HL-60 (cell line): ENCODE data around the gene FBH1.

Experiments
- GABPA ChIP-seq: IDR thresholded peaks from 2 replicates; pipeline ENCODE4 v1.6.1; 2012; ENCODE audit warnings: low read depth
- POLR2AphosphoS5 ChIP-seq: IDR thresholded peaks from 2 replicates; pipeline ENCODE4 v1.6.1; 2012; ENCODE audit warnings: low read depth
- TF ChIP-seq, protein P1 (sequence below): IDR thresholded peaks from one replicate; pipeline ENCODE4 v1.5.1; 2011; ENCODE audit warnings: low read length, control low read depth, inconsistent platforms; ENCODE audit not compliant: insufficient read depth
- TF ChIP-seq, protein P2 (sequence below): IDR thresholded peaks from 2 replicates; pipeline ENCODE4 v1.6.1; 2012; ENCODE audit warnings: low read depth; ENCODE audit not compliant: insufficient replicate concordance

DNA sequence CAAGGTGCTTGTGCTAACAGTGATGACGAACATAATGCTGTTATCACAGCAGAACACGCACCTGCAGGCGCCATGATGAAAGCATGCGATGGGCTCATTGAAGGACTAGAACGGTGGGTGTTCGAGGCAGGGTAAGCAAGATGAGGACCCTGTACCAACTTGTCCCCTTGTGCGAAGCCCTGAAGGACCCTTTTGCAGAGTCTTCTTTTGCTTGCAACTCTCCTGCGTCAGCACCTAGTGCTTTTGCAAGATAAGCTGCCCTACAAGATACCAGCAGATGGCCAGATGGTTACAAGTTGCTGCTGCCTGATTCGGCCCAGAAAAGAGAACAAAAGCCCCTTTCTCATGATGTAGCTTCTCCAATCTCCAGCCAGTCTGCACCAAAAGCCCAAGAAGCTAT lies 91.5 kb downstream of the FBH1 start:
- TF ChIP-seq, protein P1, sequence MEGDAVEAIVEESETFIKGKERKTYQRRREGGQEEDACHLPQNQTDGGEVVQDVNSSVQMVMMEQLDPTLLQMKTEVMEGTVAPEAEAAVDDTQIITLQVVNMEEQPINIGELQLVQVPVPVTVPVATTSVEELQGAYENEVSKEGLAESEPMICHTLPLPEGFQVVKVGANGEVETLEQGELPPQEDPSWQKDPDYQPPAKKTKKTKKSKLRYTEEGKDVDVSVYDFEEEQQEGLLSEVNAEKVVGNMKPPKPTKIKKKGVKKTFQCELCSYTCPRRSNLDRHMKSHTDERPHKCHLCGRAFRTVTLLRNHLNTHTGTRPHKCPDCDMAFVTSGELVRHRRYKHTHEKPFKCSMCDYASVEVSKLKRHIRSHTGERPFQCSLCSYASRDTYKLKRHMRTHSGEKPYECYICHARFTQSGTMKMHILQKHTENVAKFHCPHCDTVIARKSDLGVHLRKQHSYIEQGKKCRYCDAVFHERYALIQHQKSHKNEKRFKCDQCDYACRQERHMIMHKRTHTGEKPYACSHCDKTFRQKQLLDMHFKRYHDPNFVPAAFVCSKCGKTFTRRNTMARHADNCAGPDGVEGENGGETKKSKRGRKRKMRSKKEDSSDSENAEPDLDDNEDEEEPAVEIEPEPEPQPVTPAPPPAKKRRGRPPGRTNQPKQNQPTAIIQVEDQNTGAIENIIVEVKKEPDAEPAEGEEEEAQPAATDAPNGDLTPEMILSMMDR = no peak
- TF ChIP-seq GABPA = no peak
- TF ChIP-seq POLR2AphosphoS5 = no peak
- TF ChIP-seq, protein P2, sequence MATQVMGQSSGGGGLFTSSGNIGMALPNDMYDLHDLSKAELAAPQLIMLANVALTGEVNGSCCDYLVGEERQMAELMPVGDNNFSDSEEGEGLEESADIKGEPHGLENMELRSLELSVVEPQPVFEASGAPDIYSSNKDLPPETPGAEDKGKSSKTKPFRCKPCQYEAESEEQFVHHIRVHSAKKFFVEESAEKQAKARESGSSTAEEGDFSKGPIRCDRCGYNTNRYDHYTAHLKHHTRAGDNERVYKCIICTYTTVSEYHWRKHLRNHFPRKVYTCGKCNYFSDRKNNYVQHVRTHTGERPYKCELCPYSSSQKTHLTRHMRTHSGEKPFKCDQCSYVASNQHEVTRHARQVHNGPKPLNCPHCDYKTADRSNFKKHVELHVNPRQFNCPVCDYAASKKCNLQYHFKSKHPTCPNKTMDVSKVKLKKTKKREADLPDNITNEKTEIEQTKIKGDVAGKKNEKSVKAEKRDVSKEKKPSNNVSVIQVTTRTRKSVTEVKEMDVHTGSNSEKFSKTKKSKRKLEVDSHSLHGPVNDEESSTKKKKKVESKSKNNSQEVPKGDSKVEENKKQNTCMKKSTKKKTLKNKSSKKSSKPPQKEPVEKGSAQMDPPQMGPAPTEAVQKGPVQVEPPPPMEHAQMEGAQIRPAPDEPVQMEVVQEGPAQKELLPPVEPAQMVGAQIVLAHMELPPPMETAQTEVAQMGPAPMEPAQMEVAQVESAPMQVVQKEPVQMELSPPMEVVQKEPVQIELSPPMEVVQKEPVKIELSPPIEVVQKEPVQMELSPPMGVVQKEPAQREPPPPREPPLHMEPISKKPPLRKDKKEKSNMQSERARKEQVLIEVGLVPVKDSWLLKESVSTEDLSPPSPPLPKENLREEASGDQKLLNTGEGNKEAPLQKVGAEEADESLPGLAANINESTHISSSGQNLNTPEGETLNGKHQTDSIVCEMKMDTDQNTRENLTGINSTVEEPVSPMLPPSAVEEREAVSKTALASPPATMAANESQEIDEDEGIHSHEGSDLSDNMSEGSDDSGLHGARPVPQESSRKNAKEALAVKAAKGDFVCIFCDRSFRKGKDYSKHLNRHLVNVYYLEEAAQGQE = no peak
